Cortex of kidney (tissue), 1 donor: ENCODE data around the gene MBNL1.

Experiments used
- DNase-seq: peaks from one replicate; lab custom pipeline; 2025; lab: John Stamatoyannopoulos, UW

The MBNL1 gene, protein sequence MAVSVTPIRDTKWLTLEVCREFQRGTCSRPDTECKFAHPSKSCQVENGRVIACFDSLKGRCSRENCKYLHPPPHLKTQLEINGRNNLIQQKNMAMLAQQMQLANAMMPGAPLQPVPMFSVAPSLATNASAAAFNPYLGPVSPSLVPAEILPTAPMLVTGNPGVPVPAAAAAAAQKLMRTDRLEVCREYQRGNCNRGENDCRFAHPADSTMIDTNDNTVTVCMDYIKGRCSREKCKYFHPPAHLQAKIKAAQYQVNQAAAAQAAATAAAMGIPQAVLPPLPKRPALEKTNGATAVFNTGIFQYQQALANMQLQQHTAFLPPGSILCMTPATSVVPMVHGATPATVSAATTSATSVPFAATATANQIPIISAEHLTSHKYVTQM

DNA sequence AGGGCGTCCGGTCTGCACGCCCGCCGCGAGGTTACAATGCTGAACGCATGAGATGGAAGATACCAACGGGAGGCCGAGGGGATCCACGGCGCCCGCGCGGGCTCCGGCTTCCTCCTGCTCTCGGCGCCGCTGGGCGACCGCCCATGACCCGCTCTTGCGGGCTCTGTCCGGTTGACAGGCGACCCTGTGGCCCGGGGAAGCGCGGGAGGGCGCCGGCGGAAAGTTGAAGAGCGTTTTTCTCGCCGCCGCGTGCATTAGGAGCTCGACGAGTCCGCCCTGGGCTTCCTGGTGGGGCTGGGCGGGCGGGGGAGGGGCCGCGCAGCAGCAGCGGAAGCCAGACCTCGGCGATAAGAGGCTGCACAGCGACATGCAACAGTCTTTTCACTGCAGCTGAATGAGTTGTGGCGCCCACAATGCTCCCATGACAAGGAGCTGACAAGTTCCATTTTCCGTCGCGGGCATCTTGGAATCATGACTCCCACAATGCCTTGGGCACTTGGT lies at the start of gene MBNL1:
Gene MBNL1, plus strand, starts transcription at position 375 of the 501 bp plus-strand sequence. CDS start 31,265 bp downstream, outside the sequence.
- DNase-seq: peak; percentile 58

DNA sequence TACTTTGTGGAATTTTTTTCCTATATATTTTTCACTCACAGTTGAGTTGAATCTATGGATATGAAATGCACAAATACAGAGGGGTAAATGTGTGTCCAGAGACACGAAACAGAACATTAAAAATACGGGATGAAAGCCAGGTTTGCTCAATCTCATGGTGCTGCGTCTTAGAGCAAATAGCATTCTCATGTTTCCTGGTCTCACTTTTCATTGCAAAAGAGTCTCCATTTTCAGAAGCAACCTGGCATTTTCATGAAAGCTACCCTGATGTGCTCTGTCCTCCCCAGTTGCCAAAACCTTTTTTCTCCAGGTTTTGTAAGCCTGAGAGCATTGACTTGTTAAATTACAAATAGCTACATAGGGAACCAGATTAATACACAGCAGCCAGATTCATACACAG lies 49.5 kb upstream of the MBNL1 start:
- DNase-seq: no peak

DNA sequence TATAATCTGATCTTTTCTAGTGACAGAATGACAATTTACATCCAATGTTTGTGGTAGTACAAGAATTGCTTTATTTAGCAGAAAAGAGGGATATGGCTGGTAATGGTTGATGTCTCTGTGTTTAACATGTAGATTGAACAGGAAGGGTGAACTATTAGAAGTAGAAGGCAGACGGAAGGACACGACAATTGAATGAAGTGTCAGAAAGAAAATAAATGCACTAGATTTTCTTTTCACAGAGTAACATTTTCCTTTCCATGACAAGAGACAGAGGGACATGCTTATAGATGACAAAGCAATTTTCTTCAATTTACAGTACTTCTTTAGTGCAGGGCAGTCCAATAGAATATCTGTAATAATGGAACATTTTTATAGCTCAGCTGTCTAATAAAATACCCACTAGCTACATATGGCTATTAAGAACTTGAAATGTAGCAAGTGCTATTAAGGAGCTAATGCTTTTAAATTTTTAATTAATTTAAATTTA lies 48.9 kb upstream of the MBNL1 start:
- DNase-seq: no peak

DNA sequence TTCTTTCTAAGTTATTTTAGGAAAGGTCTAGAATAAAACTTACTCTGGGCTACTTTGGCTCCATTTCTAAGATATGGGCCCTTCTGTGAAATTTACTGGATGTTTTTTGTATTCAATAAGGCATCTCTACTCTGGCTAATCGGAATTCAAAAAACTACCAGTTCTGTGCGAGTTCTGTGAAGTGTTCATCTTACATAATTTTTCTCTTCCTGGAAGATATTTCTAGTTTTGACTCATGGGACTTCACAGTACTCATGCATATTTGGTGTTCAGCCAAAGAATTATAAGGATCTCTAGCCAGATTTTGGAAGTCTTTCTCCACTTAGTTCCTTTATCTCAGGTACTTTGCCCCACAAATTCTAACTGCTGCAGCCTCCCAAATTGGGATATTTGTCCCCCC lies 46.4 kb upstream of the MBNL1 start:
- DNase-seq: no peak

DNA sequence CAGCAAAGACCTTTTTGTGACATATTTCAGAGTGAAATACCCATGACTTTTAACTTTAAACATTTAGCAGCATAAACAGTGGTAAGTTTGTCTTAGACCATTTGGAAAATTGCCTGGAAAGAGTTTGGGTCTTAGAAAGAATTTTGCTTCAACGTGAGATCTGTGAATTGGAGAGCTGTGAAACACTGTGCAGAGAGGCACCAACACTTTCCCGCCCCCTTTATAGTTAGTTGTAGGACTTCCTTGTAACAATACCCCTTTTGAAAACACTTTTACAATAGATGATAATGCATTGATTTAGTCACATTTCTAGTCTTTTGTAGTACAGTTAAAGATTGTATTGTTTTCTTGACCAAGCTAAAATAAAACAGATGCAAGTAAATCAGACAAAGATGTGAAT lies 43.5 kb upstream of the MBNL1 start:
- DNase-seq: no peak

DNA sequence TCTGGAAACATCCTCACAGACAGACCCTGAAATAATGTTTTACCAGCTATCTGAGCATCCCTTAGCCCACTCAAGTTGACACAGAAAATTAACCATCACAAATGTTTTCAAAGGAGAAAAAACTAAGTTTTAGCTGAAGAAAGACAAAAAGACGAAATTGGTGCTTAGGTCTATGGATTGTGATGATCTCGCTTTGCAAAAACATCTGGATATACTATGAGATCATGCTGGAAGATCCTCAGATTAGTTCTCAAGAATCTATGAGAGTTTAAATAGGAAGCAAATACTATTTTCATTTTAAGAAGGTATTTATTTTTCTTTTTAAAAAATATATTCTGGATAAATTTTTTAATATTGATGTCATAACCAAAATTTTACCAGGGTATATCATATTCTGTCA lies 42.6 kb upstream of the MBNL1 start:
- DNase-seq: no peak

DNA sequence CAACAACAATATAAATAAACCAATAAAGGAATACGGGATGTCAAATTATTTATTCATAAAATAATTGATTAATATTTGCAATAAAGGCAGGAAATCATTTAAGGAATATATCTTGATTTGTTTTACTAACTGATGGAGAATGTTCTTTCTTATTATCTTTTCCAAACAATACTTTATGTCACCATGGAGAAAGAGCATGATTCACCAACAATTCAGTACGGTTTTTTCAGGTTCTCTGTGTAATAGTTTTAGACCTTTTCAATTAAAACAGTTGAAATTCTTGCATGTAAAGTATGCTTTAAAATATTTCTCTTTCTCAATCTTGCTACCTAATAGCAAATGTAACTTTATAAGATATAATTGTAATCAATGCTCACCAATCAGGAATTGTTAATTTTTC lies 41.7 kb upstream of the MBNL1 start:
- no peak for DNase-seq

DNA sequence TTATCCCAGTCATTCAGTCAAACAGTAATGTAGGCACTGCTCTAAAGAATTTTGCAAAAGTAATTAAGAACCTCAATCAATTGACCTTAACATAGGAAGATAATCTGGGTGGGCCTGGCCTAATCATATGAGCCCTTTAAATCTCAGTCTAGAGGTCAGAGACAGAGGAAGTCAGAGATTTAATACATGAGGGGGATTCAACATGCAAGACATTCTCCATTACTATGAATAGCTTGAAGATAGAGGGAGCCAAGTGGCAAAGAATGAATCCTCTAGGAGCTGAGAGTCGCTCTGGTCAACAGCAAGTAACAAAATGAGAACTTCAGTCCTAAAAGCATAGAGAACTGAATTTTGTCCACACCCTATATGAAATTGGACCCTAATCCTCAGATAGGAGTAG lies 39.0 kb upstream of the MBNL1 start:
- no peak for DNase-seq

DNA sequence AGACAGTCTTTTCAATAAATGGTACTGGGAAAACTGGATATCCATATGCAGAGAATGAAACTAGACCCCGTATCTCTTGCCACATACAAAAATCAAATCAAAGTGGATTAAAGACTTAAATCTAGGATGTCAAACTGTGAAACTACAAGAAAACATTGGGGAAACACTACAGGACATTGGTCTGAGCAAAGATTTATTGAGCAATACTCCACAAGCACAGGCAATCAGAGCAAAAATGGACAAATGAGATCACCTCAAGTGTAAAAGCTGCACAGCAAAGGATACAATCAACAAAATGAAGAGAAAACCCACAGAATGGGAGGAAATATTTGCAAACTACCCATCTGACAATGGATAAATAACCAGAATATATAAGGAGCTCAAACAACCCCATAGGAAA lies 38.4 kb upstream of the MBNL1 start:
- DNase-seq: no peak

DNA sequence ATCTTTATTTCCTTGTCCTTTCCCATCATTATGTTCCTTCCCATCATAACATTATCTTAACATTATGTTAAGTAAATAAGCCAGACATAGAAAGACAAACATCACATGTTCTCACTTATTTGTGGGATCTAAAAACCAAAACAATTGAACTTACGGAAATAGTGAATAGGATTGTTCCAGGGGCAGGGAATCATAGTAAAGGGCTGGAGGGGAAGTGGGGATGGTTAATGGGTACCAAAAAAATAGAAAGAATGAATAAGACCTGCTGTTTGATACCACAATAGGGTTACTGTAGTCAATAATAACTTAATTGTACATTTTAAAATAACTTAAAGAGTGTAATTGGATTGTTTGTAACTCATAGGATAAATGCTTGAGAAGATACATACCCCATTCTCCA lies 36.7 kb upstream of the MBNL1 start:
- no peak for DNase-seq

DNA sequence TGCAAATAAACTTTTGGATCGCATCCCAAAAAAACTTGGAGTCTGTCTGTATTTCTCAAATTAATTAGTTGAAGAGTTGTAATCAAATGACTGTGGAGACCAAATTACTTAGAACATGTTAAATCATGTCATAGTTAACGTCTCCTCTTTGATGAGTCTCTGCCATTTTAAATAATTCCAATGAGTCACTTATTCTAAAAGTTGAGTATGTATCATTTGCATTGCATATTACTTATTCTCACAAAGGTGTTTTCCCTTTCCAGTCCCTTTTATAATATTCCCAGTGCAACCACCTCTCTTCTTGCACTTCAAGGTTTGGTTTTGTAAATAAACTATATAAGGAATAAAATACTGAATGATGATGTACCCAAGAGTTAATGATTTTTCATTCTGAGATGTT lies 36.0 kb upstream of the MBNL1 start:
- no peak for DNase-seq

DNA sequence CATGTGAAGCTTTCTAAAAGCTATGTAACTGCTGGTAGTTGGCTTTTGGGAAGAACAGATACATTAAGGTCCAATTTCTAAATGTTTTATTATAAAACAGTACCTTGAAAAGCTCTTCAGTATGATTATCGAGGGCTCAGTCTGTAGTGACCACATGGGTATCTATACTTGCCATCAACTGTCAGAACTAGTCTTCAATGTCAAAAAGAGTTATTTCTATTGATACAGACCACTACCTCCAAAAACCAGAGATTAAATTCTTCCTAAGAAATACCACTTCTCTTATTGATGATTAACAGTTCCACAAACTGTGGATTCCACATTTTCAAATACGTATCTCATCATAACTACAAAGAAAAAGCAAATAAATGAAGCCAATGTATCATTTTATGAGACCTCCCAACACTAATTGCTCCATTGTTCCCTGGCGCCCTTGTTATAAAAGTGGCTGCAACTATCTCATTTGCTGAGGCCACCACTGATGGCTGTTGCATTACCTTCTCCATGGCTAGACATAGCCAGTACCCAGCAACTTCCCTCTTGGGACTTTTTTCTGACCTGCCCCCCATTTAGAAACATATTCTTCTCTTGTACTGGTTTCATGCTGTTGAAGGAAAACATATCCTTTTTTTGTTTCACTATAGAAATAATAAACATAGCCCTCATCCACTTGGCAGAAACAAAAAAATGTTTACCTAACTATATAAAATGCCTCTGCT lies 33.9 kb upstream of the MBNL1 start:
- no peak for DNase-seq

DNA sequence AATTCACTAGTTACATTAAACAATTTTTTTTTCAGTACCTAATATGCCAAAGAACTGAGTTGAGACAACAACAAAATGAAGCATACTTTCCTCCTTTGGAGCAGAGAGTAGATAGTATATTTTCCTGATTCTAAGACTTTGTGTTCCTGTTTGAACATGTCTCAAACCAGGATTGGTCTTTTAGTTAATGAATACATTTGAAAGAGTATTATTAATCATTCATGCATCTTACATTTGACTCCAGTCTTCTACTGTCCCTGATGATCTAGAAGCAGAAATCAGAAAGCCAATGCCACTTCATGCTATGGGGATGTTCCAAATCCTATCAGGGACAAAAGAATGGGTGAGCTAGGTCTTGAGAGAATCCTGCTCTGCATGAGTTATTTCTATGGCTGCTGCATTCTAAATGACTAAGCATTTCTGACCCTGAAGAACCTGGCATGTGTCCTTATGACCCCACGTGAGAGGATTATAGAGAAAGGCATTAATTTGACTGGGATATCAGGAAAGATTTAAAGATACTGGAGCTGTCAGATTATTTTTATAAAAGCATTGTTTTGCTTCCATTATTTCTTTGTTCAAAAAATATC lies 32.9 kb upstream of the MBNL1 start:
- no peak for DNase-seq

DNA sequence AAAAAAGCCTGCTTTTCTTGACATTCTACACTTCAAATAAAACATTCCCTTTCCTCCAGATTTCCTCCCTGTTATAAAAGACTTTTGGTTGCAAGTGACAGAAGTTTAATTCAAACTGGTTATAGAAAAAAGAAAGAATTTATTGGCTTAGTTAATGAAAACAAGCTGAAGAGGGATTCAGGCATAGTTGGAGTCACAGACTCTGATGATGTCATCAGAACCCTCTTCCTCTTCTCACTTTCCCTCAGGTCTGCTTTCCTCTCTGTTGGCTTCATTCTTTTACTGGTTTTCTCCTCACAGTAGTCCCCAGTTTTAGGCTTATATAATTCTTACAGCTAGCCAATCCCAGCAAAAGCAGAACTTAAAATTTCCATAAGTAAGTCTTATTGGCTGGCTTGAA lies 32.0 kb upstream of the MBNL1 start:
- no peak for DNase-seq

DNA sequence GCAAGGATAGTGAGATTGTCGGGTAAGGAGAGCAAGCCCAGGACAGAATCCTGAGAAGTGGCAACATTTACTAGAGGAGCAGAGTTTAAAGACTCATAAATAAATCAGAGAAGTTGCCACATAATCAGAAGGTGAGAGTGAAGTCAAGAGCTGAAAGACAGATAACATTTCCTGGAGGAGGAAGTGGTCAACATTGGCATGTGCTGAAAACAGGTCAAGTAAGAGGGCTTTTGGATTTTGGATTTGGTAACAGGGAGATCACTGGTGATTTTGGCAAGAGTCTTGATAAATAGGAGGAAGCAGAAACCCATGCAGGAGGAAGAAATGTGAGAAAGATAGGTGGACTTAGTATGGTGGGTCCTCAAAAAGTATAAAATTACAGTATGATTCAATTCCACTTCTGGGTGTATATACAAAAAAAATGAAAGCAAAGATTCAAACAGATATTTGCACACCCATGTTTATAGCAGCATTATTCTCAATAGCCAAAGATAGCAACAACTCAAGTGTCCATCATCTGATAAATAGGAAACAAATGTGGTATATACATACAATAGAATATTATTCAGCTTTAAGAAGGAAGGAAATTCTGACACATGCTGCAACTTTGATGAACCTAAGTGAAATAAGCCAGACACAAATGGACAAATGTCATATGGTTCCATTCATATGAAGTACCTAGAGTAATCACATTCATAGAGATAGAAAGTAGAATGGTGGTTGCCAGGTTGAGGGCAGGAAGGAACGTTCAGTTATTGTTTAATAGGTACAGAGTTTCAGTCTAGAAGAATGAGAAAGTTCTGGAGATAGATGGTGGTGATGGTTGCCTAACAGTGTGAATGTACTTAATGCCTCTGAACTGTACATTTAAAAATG lies 27.3 kb upstream of the MBNL1 start:
- no peak for DNase-seq

DNA sequence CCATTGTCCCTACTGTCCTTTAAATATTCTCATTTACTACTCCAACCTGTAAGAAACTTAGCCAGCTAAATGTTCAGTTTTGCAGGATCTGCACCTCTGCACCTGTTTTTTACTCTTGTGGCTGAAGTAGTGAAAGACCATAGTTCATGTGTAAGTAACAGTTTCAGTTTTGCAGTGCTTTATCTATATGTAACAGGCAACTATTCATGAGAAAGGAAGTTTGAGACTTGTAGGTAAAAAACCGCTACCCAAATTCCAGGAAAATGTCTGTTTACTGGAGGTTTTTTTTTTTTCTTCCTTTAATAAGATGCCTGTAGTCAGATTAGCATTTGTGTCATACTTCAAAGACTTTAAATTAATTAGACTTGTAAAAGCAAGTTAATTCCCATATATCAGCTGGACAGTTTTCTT lies 25.4 kb upstream of the MBNL1 start:
- no peak for DNase-seq

DNA sequence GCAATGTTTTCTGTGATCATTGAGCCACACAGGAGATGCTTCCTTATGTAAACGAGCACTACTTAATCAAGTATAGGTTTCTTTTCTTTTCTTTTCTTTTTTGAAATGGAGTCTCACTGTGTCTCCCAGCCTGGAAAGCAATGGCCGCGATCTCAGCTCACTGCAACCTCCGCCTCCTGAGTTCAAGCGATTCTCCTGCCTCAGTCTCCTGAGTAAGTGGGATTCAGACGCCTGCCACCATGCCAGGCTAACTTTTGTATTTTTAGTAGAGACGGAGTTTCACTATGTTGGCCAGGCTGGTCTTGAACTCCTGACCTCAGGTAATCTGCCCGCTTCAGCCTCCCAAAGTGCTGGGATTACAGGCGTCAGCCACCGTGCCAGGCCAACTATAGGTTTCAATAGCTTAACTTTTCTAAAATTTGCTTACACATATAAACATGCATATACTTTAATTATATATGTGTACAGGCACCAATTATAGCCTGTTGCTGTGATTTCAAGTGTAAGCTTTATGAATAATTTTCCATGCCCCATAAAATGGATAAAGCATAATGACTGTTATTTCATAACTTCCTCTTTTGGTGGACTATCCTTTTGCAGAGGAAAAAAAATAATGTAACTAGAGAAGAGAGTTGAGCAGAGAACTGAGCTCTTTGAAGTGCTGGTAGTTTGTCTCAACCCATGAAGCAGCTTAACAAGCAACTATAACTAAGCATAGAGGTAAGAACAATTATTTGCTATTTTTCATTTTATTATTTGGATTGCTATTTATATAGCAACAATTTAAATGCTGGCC lies 24.8 kb upstream of the MBNL1 start:
- no peak for DNase-seq

DNA sequence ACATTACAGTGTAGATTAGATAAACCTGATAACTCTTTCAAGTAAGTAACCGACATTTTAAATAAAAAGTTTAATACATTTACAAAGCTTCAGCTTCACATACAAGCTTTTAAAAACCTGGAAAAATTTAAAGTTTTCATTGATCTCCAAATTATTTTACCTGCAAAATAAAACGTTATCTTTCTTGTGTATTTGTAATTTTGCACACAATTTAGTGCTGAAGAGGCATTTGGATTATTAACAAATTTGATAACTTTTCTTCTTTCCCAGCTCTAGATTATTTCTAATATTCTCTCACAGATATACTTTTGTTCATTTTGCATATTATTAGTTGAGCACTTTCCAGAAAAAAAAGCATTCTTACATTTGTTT lies 24.2 kb upstream of the MBNL1 start:
- no peak for DNase-seq

DNA sequence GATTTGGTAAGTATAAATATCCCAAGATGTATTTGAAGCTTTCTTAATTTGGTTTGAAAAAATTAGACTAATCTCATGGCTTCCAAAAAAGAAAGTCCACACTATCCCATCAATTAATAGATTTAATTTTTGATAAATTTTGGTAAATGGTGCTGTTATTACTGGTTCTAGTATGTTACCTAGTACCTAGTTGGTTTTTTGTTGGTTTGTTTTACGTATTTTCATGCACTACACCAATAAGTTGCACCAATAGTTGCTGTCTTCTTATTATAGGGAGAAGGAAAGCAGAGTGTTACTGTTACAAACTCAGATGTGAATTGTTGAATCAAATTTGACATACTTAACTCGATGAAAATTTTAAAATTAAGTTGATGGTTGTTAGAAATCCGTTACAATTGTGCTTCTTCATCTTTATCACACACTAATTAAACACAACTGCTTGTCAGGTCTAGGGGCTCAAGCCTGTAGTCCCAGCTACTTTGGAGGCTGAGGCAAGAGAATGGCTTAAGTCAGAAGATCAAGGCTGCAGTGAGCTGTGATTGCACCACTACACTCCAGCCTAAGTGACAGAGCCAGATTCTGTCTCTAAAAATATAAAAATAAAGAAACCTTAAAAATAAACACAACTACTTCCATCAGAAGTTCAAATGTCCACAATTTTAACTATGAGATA lies 23.1 kb upstream of the MBNL1 start:
- DNase-seq: no peak

DNA sequence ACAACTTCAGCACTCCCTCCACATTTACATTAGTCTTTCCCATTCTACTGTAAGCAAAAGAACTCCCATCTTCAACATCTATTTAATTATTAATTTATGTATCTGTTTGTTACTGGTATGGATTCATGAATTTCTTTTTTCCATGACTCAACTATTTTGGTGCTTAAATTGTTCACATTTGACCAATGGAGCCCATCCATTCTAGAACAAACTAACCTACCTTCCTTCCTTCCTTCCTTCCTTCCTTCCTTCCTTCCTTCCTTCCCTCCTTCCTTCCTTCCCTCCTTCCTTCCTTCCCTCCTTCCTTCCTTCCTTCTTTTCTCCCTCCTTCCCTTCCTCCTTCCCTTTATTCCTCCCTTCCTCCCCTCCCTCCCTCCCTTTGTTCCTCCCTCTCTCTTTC lies 16.8 kb upstream of the MBNL1 start:
- DNase-seq: no peak

DNA sequence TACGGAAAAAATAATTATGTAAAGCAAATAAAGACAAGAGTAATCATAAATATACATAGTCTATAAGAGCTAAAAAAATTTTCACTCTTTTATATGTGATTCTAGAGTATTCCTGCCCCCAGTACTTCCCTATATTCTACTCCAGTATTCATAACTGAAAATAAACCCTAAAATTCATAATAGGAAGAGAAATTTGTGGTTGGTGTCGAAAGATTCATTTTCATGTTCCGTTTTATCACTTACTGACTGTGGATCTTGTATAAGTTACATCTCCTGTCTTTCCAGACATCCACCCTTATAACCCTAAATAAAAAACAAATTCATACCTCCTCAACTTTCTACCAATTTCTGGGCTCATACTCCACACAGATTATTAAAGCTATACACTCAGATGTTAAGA lies 16.0 kb upstream of the MBNL1 start:
- DNase-seq: no peak
